IPS-18a (cell line): ENCODE data around the gene IL3.

Experiments
- H3K27ac ChIP-seq: one replicate; pipeline ENCODE4 v1.5.1; 2013; ENCODE audit warnings: low read length
- H3K27me3 ChIP-seq: one replicate; pipeline ENCODE4 v1.6.1; 2013; ENCODE audit warnings: mild to moderate bottlenecking, low read length; ENCODE audit not compliant: control insufficient read depth, insufficient read depth
- H3K36me3 ChIP-seq: one replicate; pipeline ENCODE4 v1.6.1; 2013; ENCODE audit warnings: low read depth, low read length; ENCODE audit not compliant: control insufficient read depth
- H3K4me1 ChIP-seq: one replicate; pipeline ENCODE4 v1.6.1; 2013; ENCODE audit warnings: low read depth, low read length; ENCODE audit not compliant: control insufficient read depth
- H3K4me3 ChIP-seq: one replicate; pipeline ENCODE4 v1.5.1; 2013; ENCODE audit warnings: low read length
- H3K9ac ChIP-seq: one replicate; pipeline ENCODE4 v1.6.1; 2013; ENCODE audit warnings: mild to moderate bottlenecking, low read length, moderate library complexity
- H3K9me3 ChIP-seq: one replicate; pipeline ENCODE4 v1.6.1; 2013; ENCODE audit warnings: low read depth, low read length; ENCODE audit not compliant: control insufficient read depth

Gene IL3

DNA sequence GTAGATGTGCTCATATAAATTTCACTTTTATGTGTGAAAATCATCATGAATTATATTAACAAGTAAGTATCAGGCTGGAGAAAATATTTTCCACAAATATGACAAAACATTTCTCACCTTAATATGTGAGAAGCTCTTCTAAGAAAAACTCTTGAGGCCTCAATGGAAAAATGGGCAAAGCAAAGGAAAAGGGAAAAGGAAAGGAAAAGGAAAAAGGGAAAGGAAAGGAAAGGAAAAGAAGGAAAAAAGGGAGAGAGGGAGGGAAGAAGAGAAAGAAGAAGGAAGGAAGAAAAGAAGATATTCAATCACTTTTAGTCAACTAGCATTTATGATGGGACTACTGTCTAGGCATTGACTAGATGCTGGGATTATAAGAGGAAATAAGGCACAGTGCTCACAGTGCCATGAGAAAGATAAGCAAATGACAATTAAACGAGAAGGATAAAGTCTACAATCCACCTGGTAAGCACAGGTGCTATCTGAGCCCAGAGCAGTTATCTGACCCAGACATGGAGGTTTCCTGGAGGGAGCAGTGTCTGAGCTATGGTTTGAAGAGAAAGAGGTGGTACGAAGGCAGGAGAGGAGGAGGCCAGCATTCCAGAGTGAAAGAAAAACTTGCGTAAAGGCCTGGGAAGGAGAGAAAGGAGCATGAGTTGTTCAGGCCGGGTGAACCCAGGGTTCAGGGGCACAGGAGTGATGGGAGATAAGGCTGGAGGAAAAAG is 30.7 kb upstream of the IL3 start:
- no peaks in the 10 kb centered on the region for H3K4me1 ChIP-seq
- no peak overlapping the region for H3K9ac ChIP-seq
- no peaks in the 10 kb centered on the region for H3K27me3 ChIP-seq
- no peaks in the 10 kb centered on the region for H3K9me3 ChIP-seq
- no peak overlapping the region for H3K4me3 ChIP-seq
- H3K36me3 ChIP-seq: no peaks in the 10 kb centered on the region
- H3K27ac ChIP-seq: no peak overlapping the region

DNA sequence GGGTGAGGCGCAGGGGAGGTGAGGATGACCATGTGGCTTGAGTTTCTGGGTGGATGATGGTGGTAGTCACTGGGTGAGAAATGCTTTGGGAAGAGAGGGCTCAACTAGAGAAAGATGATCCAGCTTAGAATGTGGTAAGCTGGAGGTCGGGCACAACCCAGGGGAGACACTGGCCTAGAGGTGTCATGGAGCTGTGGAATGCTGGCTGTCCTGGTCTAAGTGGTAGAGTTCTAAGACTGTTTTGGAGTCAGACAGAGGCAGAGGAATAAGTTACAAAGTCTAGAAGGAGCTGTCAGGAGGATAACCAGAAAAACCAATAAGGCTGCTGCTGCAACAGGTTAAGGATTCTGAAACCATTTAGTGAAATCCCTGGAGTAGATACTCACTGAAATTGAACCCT is 29.8 kb upstream of the IL3 start:
- Histone ChIP-seq H3K4me1 (no peaks in the 10 kb centered on the region), H3K36me3 (no peaks in the 10 kb centered on the region), H3K9ac (no peak overlapping the region), H3K27me3 (no peaks in the 10 kb centered on the region), H3K27ac (no peak overlapping the region), H3K4me3 (no peak overlapping the region), H3K9me3 (no peaks in the 10 kb centered on the region)

- no peak overlapping the region for H3K4me3 ChIP-seq
- H3K27ac ChIP-seq: no peak overlapping the region
- H3K4me1 ChIP-seq: no peaks in the 10 kb centered on the region
- H3K9ac ChIP-seq: no peak overlapping the region
- H3K36me3 ChIP-seq: no peaks in the 10 kb centered on the region
- H3K9me3 ChIP-seq: no peaks in the 10 kb centered on the region
- no peaks in the 10 kb centered on the region for H3K27me3 ChIP-seq
Observed at GRCh38 chr5:132032196-132032595, 28.3 kb upstream of the IL3 start.

DNA sequence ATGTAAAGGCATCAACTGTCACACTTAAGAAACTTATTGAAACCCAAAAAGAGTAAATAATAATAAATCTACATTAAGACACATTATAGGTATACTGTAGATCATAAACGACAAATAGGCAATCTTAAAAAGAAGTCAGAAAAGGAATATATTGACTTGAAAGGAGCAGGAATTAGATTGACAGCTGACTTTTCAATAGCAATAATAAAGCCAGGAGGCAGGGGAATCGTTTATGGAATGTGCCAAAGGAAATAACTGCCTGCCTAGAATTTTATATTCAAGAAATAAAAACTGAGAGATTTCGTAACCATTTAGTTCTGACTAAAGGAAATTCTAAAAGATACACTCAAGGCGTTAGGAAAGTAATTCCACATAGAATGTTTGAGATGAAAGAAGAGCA is 27.3 kb upstream of the IL3 start:
- H3K36me3 ChIP-seq: no peaks in the 10 kb centered on the region
- no peak overlapping the region for H3K27ac ChIP-seq
- no peak overlapping the region for H3K4me3 ChIP-seq
- H3K9me3 ChIP-seq: no peaks in the 10 kb centered on the region
- no peaks in the 10 kb centered on the region for H3K4me1 ChIP-seq
- H3K9ac ChIP-seq: no peak overlapping the region
- H3K27me3 ChIP-seq: no peaks in the 10 kb centered on the region

- Histone ChIP-seq H3K9me3 (no peaks in the 10 kb centered on the region), H3K27me3 (no peaks in the 10 kb centered on the region), H3K36me3 (no peaks in the 10 kb centered on the region), H3K9ac (no peak overlapping the region), H3K4me3 (no peak overlapping the region), H3K4me1 (no peaks in the 10 kb centered on the region), H3K27ac (no peak overlapping the region)
Observed at GRCh38 chr5:132037353-132037752, 23.1 kb upstream of the IL3 start.

DNA sequence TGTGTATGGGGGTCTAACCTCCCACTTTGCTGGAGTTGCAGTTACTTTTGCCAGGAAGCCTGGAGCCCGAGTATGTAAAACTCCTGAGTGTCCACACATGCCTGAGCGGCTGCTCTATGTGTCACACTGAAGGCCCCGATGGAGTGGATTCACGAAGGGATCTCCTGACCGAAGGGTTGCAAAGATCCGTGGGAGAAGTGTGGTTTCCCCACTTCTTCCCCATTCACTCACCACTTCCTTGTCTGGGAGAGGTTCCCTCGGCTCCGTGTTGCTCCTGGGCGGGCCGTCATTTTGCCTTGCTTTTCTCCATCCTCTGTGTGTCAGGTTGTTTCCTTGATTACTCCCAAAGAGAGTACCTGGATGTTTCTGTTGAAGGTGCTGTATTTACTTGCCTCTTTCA is 16.2 kb upstream of the IL3 start:
- peaks cover 4% of the 10 kb centered on the region for H3K4me1 ChIP-seq
- H3K9ac ChIP-seq: no peak overlapping the region
- no peaks in the 10 kb centered on the region for H3K27me3 ChIP-seq
- H3K9me3 ChIP-seq: no peaks in the 10 kb centered on the region
- H3K36me3 ChIP-seq: no peaks in the 10 kb centered on the region
- no peak overlapping the region for H3K4me3 ChIP-seq
- H3K27ac ChIP-seq: no peak overlapping the region

DNA sequence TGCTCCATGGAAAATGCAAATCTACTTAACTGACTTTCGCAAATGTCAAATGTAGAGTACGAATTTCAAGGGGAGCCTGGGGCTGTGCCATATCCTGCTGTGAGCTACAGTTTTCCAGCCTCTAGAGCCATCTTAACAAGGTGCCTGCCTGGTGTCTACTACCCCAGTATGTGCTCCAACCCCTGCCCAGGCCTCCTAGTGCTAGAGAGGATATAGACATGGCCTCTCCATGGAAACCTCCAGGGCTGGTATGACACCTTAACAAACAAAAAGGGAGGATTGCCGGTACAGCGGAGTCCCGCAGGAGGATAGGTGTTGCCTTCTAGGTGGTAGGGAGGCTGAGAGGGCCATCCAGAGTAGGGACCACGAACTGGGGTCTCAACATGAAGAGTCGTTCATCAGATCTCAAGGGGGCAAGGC is 13.6 kb upstream of the IL3 start:
- no peaks in the 10 kb centered on the region for H3K36me3 ChIP-seq
- no peaks in the 10 kb centered on the region for H3K9me3 ChIP-seq
- no peaks in the 10 kb centered on the region for H3K27me3 ChIP-seq
- peaks cover 4% of the 10 kb centered on the region for H3K4me1 ChIP-seq
- H3K9ac ChIP-seq: no peak overlapping the region
- H3K4me3 ChIP-seq: no peak overlapping the region
- no peak overlapping the region for H3K27ac ChIP-seq

- Histone ChIP-seq H3K4me1 (peaks cover 4% of the 10 kb centered on the region), H3K27ac (no peak overlapping the region), H3K9ac (no peak overlapping the region), H3K36me3 (no peaks in the 10 kb centered on the region), H3K27me3 (no peaks in the 10 kb centered on the region), H3K9me3 (no peaks in the 10 kb centered on the region), H3K4me3 (no peak overlapping the region)
Observed at GRCh38 chr5:132049093-132049492, 11.4 kb upstream of the IL3 start.

DNA sequence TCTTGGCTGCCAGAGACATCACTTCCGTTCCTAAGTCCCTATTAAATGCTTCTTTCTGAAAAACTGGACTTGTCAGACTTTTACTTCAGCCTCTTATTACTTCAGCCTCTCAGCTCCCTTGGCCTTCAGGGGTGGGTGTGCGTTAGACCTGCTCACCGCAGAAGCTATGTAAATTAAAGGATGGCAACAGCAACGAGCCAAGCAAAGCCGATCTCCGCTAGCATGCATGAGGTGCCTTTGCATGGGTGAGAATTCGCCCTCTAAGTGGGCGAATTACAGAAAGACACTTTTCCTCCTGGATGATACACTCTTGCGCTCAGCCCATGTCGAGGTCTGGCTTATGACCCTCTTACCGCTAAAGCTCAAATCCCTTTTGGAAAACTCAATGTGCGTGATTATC is 10.9 kb upstream of the IL3 start:
- Histone ChIP-seq H3K27me3 (no peaks in the 10 kb centered on the region), H3K4me3 (no peak overlapping the region), H3K9ac (no peak overlapping the region)

DNA sequence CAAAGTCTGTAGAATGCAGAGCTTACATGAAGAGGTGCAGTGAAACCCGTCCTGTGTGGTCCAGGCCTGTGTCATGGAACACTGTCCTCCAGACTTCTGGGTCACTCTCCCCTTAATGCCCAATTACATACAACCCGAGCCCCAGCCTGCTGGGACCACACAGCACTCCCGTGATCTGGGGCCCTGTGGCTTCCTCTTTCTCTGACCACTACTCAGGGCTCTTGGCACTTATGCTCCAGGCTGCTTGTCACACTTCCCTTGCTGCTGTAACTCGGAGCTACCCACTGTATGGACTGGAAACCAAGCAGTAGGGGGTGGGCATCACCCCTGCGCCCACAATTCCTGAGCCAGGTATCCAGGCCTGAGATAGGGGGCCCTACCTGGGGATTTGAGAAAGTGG is 10.3 kb upstream of the IL3 start:
- no peak overlapping the region for H3K4me3 ChIP-seq
- H3K9me3 ChIP-seq: no peaks in the 10 kb centered on the region
- peaks cover 4% of the 10 kb centered on the region for H3K4me1 ChIP-seq
- H3K36me3 ChIP-seq: no peaks in the 10 kb centered on the region
- H3K9ac ChIP-seq: no peak overlapping the region
- no peak overlapping the region for H3K27ac ChIP-seq
- H3K27me3 ChIP-seq: no peaks in the 10 kb centered on the region

More for the DNA sequence above, 10.9 kb upstream of the IL3 start:
- Histone ChIP-seq H3K9me3 (no peaks in the 10 kb centered on the region), H3K36me3 (no peaks in the 10 kb centered on the region), H3K4me1 (peaks cover 4% of the 10 kb centered on the region), H3K27ac (no peak overlapping the region)

DNA sequence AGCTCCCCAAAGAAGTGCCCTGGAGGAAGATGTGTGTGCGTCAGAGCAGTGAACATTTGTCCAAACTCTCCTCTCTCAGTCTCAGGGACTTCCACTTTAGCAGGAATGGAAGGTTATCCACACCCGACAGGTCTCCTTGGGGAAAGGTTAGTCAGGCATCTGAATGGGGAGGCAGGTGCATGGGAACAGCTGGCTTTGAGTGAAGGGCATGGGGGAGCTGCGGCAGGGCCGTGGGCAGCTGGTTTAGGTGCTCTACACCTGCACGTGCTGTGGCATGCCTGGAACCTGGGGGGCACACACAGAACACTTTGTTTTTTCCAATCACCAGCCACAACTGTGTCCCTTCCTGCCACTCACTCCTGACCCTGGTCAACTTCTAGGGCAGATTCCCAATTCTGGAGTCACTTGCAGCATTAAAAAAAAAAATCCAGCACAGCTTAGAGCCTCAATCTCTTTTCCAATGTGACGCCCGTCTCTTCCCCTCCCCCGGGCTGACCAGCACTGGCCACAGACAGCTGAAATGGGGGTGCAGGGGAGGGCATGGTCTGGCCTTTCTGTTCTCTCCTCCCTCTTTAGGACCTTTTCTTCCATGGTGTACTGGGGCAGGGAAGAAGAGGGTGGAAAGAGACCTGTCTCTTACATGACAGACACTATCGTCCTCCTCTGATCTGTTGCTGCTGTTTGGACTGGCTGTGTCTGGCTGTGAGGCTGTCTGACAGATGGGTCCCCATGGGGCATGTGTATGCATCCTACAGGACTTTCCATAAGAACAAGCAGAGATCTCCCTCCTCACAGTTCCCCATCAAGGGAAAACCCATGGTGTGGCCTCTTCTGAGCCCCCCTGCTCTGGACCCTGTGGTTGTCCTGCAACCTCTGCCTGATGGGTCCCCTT is 9.5 kb upstream of the IL3 start:
- H3K36me3 ChIP-seq: no peaks in the 10 kb centered on the region
- H3K27me3 ChIP-seq: no peaks in the 10 kb centered on the region
- H3K4me3 ChIP-seq: no peak overlapping the region
- H3K9me3 ChIP-seq: no peaks in the 10 kb centered on the region
- no peak overlapping the region for H3K9ac ChIP-seq
- H3K4me1 ChIP-seq: peaks cover 4% of the 10 kb centered on the region
- no peak overlapping the region for H3K27ac ChIP-seq

GRCh38 chr5:132052520-132052919 is 7.9 kb upstream of the IL3 start:
- Histone ChIP-seq H3K4me1 (no peaks in the 10 kb centered on the region), H3K9me3 (no peaks in the 10 kb centered on the region), H3K27me3 (no peaks in the 10 kb centered on the region), H3K36me3 (no peaks in the 10 kb centered on the region), H3K27ac (no peak overlapping the region), H3K4me3 (no peak overlapping the region), H3K9ac (no peak overlapping the region)
